Transverse colon (tissue), 4 donors: Measurements from ENCODE around the gene DNAI1. TPM values are rescaled to one million over a fixed set of nuclear protein-coding genes. Genes with fewer than 3 reads are reported as not detected.

ENCODE experiments used
- DNase-seq: peaks from one replicate; pipeline ENCODE4 v3.0.0-alpha.2; 2019
- H3K27ac ChIP-seq, 4 donors: fragments of 200-600 bp; sonication (generic); 2 replicates each; pipeline ENCODE4 v1.5.1; 2016 to 2018; ENCODE audit warnings: inconsistent platforms in 4 of 4
- H3K27me3 ChIP-seq: fragments of 200-600 bp; sonication (generic); 2 replicates; pipeline ENCODE4 v1.5.1; 2017; ENCODE audit warnings: inconsistent platforms
- H3K36me3 ChIP-seq, 4 donors: fragments of 200-600 bp; sonication (generic); 2 replicates each; pipeline ENCODE4 v1.5.1; 2017 to 2019; ENCODE audit warnings: inconsistent platforms in 4 of 4
- H3K4me1 ChIP-seq, 4 donors: fragments of 200-600 bp; sonication (generic); 2 replicates each; pipeline ENCODE4 v1.5.1; 2017 to 2020; ENCODE audit warnings: inconsistent platforms in 4 of 4
- H3K4me3 ChIP-seq, 4 donors: fragments of 200-600 bp; sonication (generic); 1 replicate in 1 of 4; 2 replicates in 3 of 4; pipeline versions ENCODE4 v1.5.1 to v1.6.1; 2017 to 2019; ENCODE audit warnings: inconsistent platforms in 4 of 4
- H3K9me3 ChIP-seq, 2 donors: fragments of 200-600 bp; sonication (generic); 2 replicates each; pipeline ENCODE4 v1.5.1; 2017 to 2019; ENCODE audit warnings: inconsistent platforms in 2 of 2
- EP300 ChIP-seq: sonication (generic); formaldehyde crosslinking; IDR thresholded peaks from one replicate; pipeline ENCODE4 v1.6.1; 2017; ENCODE audit warnings: antibody characterized with exemption, low read depth
- POLR2A ChIP-seq: fragments of 450-650 bp; IDR thresholded peaks from one replicate; pipeline ENCODE4 v1.6.1; 2016; ENCODE audit warnings: antibody characterized with exemption, mild to moderate bottlenecking, moderate library complexity
- POLR2AphosphoS5 ChIP-seq, 3 donors: sonication (generic); formaldehyde crosslinking; IDR thresholded peaks; one replicate each; pipeline ENCODE4 v1.6.1; 2016; ENCODE audit warnings: antibody characterized with exemption in 3 of 3
- WGBS, 2 donors: methylation state at CpG; one replicate each; pipeline ENCODE4 v1.1.5; 2018; ENCODE audit warnings: low coverage in 1 of 2; 5-methylcytosine and 5-hydroxymethylcytosine counted together
- in situ Hi-C, 4 donors: fragments of 200-750 bp; cut with MboI; loops; one replicate each; pipeline versions ENCODE4 v1.15.0 to v1.15.1; 2017; ENCODE audit warnings: low sequenced_read_pairs in 3 of 4, low pct_ligation_motif_present in 1 of 4, low pct_unique_long_range_greater_than_20kb in 1 of 4
- intact Hi-C: fragments of 100-400 bp; cut with DNase I; formaldehyde crosslinking; loops from one replicate; pipeline ENCODE4 v1.15.1; 2023; ENCODE audit warnings: low total_unique reads
- total RNA-seq, 4 donors: library from RNA; depleted of rRNA; stranded (reverse); fragments of >200 nt; gene quantifications; one replicate each; pipeline ENCODE4 v1.1.0, GENCODE V29; 2016
- TF ChIP-seq, protein P1 (sequence below), 5 experiments: fragments of 200-600 bp in 3 of 5; fragments of 450-650 bp in 2 of 5; sonication (generic) in 3 of 5; IDR thresholded peaks; 1 replicate in 2 of 5; 2 replicates in 3 of 5; pipeline ENCODE4 v1.5.1; 2016 to 2017; ENCODE audit warnings: antibody characterized with exemption in 5 of 5, inconsistent platforms in 3 of 5, mild to moderate bottlenecking in 2 of 5, moderate library complexity in 1 of 5

The DNAI1 gene
- total RNA-seq, 4 donors from 2014 or later = not detected

GRCh38 chr9:34446951-34447350, 11.7 kb upstream of the DNAI1 start:
- no peak overlapping the region for H3K4me3 ChIP-seq
- TF ChIP-seq POLR2AphosphoS5 (IDR thresholded peaks at IDR 0.05) = no peak
- TF ChIP-seq, protein P1, sequence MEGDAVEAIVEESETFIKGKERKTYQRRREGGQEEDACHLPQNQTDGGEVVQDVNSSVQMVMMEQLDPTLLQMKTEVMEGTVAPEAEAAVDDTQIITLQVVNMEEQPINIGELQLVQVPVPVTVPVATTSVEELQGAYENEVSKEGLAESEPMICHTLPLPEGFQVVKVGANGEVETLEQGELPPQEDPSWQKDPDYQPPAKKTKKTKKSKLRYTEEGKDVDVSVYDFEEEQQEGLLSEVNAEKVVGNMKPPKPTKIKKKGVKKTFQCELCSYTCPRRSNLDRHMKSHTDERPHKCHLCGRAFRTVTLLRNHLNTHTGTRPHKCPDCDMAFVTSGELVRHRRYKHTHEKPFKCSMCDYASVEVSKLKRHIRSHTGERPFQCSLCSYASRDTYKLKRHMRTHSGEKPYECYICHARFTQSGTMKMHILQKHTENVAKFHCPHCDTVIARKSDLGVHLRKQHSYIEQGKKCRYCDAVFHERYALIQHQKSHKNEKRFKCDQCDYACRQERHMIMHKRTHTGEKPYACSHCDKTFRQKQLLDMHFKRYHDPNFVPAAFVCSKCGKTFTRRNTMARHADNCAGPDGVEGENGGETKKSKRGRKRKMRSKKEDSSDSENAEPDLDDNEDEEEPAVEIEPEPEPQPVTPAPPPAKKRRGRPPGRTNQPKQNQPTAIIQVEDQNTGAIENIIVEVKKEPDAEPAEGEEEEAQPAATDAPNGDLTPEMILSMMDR (IDR thresholded peaks at IDR 0.05) = no peak
- no peak for TF ChIP-seq EP300
- TF ChIP-seq POLR2A = no peak
- intact Hi-C loops = no loop called here
- H3K9me3 ChIP-seq = no peaks in the 10 kb centered on the region
- 91 to 100% methylated on average over 1 of the region's 1 CpG for WGBS, 2 donors
- no peak overlapping the region for H3K27ac ChIP-seq
- H3K4me1 ChIP-seq = peaks cover 0 to 3% (median 0%) of the 10 kb centered on the region in 4 donors
- no peak for DNase-seq
- H3K36me3 ChIP-seq = no peaks in the 10 kb centered on the region
- in situ Hi-C loops = no loop called here
- no peaks in the 10 kb centered on the region for H3K27me3 ChIP-seq

GRCh38 chr9:34450644-34451043, 8.0 kb upstream of the DNAI1 start:
- DNase-seq = no peak
- Histone ChIP-seq H3K27me3 (no peaks in the 10 kb centered on the region), H3K27ac (no peak overlapping the region), H3K4me1 (peaks cover 0 to 3% (median 0%) of the 10 kb centered on the region in 4 donors), H3K36me3 (no peaks in the 10 kb centered on the region), H3K9me3 (no peaks in the 10 kb centered on the region), H3K4me3 (no peak overlapping the region)
- 85% methylated on average over 10 of the region's 10 CpGs; no CpG with 5 or more reads in 1 of the 2 donors for WGBS, 2 donors
- TF ChIP-seq, protein P1 (IDR thresholded peaks at IDR 0.05) = no peak
- TF ChIP-seq EP300 = no peak
- intact Hi-C loops = no loop called here
- in situ Hi-C loops = no loop called here

- Histone ChIP-seq H3K27me3 (no peaks in the 10 kb centered on the region), H3K27ac (no peak overlapping the region), H3K4me1 (peaks cover 0 to 5% (median 0%) of the 10 kb centered on the region in 4 donors), H3K9me3 (no peaks in the 10 kb centered on the region), H3K36me3 (no peaks in the 10 kb centered on the region), H3K4me3 (no peak overlapping the region)
- intact Hi-C loops = no loop called here
- TF ChIP-seq POLR2AphosphoS5 (IDR thresholded peaks at IDR 0.05) (no peak), POLR2A (no peak), EP300 (no peak)
- TF ChIP-seq, protein P1 (IDR thresholded peaks at IDR 0.05) = no peak
- no peak for DNase-seq
- WGBS, 2 donors = 84% methylated on average over 2 of the region's 2 CpGs; no CpG with 5 or more reads in 1 of the 2 donors
- in situ Hi-C loops = no loop called here
Measured at GRCh38 chr9:34451135-34451534, 7.5 kb upstream of the DNAI1 start.

DNA sequence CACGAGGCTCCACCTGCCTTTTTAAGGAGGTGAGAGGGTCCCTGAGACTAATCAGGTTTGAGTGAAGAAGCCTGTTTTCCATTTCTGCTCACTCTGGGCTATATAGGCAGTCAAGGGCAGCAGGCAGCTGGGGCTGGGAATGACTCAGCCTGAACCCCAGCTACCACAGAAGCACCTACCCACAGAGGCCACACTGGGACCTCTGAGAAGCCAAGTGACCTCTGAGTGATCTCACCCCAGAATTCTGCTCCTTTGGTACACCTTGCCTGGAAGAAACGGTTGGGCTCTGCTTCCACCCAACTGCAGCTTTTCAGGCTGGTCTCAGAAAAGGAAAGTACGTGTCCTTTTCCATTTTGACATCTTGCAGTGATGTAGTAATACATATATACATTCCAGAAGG, 7.1 kb upstream of the DNAI1 start:
- H3K27me3 ChIP-seq = no peaks in the 10 kb centered on the region
- no peaks in the 10 kb centered on the region for H3K9me3 ChIP-seq
- H3K27ac ChIP-seq = no peak overlapping the region
- intact Hi-C loops = no loop called here
- no peak for DNase-seq
- WGBS, 2 donors = 43 to 67% methylated on average over 1 to 3 of the region's 3 CpGs
- H3K36me3 ChIP-seq = no peaks in the 10 kb centered on the region
- in situ Hi-C loops = no loop called here
- no peak overlapping the region for H3K4me3 ChIP-seq
- peaks cover 0 to 10% (median under 1%) of the 10 kb centered on the region in 4 donors for H3K4me1 ChIP-seq
- no peak for TF ChIP-seq EP300

DNA sequence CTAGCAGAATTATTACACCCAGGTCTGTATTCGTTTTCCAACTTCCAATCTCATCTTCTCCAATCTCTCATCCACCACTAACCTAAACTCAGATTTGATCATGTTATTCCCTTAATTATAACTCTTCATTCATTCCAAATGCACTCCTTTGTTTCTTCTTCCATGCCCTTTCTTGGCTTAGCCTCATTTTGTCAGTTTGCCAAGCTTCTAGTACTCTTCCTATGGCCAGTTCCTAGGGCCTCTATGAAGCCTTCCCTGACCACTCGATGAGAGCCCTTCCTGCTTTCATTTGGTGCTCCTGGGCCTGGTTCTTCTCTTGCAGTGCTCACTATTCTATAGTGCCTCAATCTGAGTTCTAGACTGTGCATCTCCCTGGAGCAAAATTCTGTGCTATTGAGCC, 6.0 kb upstream of the DNAI1 start:
- Histone ChIP-seq H3K4me1 (peaks cover 8 to 20% (median 10%) of the 10 kb centered on the region in 4 donors), H3K27ac (no peak overlapping the region), H3K9me3 (no peaks in the 10 kb centered on the region), H3K36me3 (no peaks in the 10 kb centered on the region), H3K4me3 (no peak overlapping the region), H3K27me3 (no peaks in the 10 kb centered on the region)
- in situ Hi-C loops (no loop called here), intact Hi-C loops (no loop called here)
- TF ChIP-seq POLR2AphosphoS5 (IDR thresholded peaks at IDR 0.05) = no peak
- TF ChIP-seq POLR2A = no peak
- no peak for TF ChIP-seq EP300
- TF ChIP-seq, protein P1 (IDR thresholded peaks at IDR 0.05) = no peak
- no peak for DNase-seq
- WGBS, 2 donors = 78 to 83% methylated on average over 1 to 2 of the region's 2 CpGs
